Progenitor cell of endocrine pancreas (in vitro differentiated cells): Measurements from ENCODE around the gene RETREG1. TPM values are rescaled to one million over a fixed set of nuclear protein-coding genes. Genes with fewer than 3 reads are reported as not detected.
"Not testable (repeated sequence)": the region's sequence is repeated elsewhere in the genome, so short reads cannot be mapped to it uniquely, and the experiment has no call there.

Source experiments
- DNase-seq: peaks from one replicate; pipeline ENCODE4 v3.0.0; 2021; ENCODE audit warnings: low spot score; ENCODE audit not compliant: unreplicated experiment
- H3K27ac Mint-ChIP-seq: 2 replicates; pipeline ENCODE4 v1.8.0; 2021; ENCODE audit warnings: mild to moderate bottlenecking, moderate library complexity, mixed read lengths
- H3K27me3 Mint-ChIP-seq: 2 replicates; pipeline ENCODE4 v1.8.0; 2021; ENCODE audit warnings: mixed read lengths
- H3K36me3 Mint-ChIP-seq: 2 replicates; pipeline ENCODE4 v1.8.0; 2022; ENCODE audit warnings: mixed read lengths; ENCODE audit not compliant: insufficient read depth
- H3K4me1 Mint-ChIP-seq: 2 replicates; pipeline ENCODE4 v1.8.0; 2021; ENCODE audit warnings: low read depth, mixed read lengths
- H3K4me3 Mint-ChIP-seq: 2 replicates; pipeline ENCODE4 v1.8.0; 2021; ENCODE audit warnings: low read depth, mild to moderate bottlenecking, moderate library complexity, mixed read lengths
- H3K9me3 Mint-ChIP-seq: 2 replicates; pipeline ENCODE4 v1.8.0; 2021; ENCODE audit warnings: low read depth, mixed read lengths
- CTCF ChIP-seq: fragments of 200-600 bp; sonication (generic); IDR thresholded peaks from one replicate; pipeline ENCODE4 v1.5.0; 2021; ENCODE audit warnings: antibody characterized with exemption, mild to moderate bottlenecking; ENCODE audit not compliant: unreplicated experiment
- total RNA-seq: library from RNA; stranded (reverse); gene quantifications from 2 replicates; pipeline ENCODE4 v1.2.1, GENCODE V29; 2021

Gene RETREG1
- total RNA-seq, 1 donor from 2014 or later = 8.0 TPM

- Mint-ChIP-seq H3K36me3 (peaks cover 25% of the 10 kb centered on the region), H3K4me1 (no peaks in the 10 kb centered on the region), H3K27me3 (no peaks in the 10 kb centered on the region), H3K9me3 (no peaks in the 10 kb centered on the region), H3K27ac (no peak overlapping the region), H3K4me3 (no peak overlapping the region)
- no peak for DNase-seq
- no peak for TF ChIP-seq CTCF
These were observed 169.8 kb downstream of the RETREG1 start for GRCh38 chr5:16446993-16447392.

GRCh38 chr5:16437977-16438376 lies 178.8 kb downstream of the RETREG1 start:
- no peak for TF ChIP-seq CTCF
- Mint-ChIP-seq H3K27ac (no peak overlapping the region), H3K4me3 (no peak overlapping the region), H3K4me1 (no peaks in the 10 kb centered on the region), H3K27me3 (no peaks in the 10 kb centered on the region), H3K9me3 (no peaks in the 10 kb centered on the region), H3K36me3 (no peaks in the 10 kb centered on the region)
- no peak for DNase-seq

- H3K4me3 Mint-ChIP-seq, H3K27me3 Mint-ChIP-seq, H3K9me3 Mint-ChIP-seq, H3K4me1 Mint-ChIP-seq, H3K27ac Mint-ChIP-seq, DNase-seq, H3K36me3 Mint-ChIP-seq: not testable (repeated sequence)
These were observed 180.6 kb downstream of the RETREG1 start for GRCh38 chr5:16436065-16436682.

- Mint-ChIP-seq H3K4me1 (no peaks in the 10 kb centered on the region), H3K27ac (no peak overlapping the region), H3K9me3 (no peaks in the 10 kb centered on the region), H3K27me3 (peaks cover 3% of the 10 kb centered on the region), H3K4me3 (no peak overlapping the region), H3K36me3 (no peaks in the 10 kb centered on the region)
- no peak for DNase-seq
- TF ChIP-seq CTCF = no peak
These were observed 185.3 kb downstream of the RETREG1 start for GRCh38 chr5:16431490-16431889.

- no peak overlapping the region for H3K27ac Mint-ChIP-seq
- no peak for DNase-seq
- H3K9me3 Mint-ChIP-seq = no peaks in the 10 kb centered on the region
- peaks cover 9% of the 10 kb centered on the region for H3K27me3 Mint-ChIP-seq
- H3K4me3 Mint-ChIP-seq = no peak overlapping the region
- no peaks in the 10 kb centered on the region for H3K4me1 Mint-ChIP-seq
- no peaks in the 10 kb centered on the region for H3K36me3 Mint-ChIP-seq
- no peak for TF ChIP-seq CTCF
These were observed 186.3 kb downstream of the RETREG1 start for GRCh38 chr5:16430349-16431089.

- no peaks in the 10 kb centered on the region for H3K4me1 Mint-ChIP-seq
- no peaks in the 10 kb centered on the region for H3K36me3 Mint-ChIP-seq
- H3K9me3 Mint-ChIP-seq = no peaks in the 10 kb centered on the region
- peak; percentile 17 for TF ChIP-seq CTCF
- no peak for DNase-seq
- H3K27me3 Mint-ChIP-seq = peaks cover 17% of the 10 kb centered on the region
- no peak overlapping the region for H3K4me3 Mint-ChIP-seq
- no peak overlapping the region for H3K27ac Mint-ChIP-seq
These were observed 188.4 kb downstream of the RETREG1 start for GRCh38 chr5:16428359-16428758.
